ENCODE results near the gene CAGE1. TPM values are rescaled to one million over a fixed set of nuclear protein-coding genes. Genes with fewer than 3 reads are reported as not detected.

Gene CAGE1
- total RNA-seq, 2 experiments from 2014 or later = 0.10 TPM

- Mint-ChIP-seq H3K9me3 (no peaks in the 10 kb centered on the region), H3K27ac (peak overlapping the region; percentile 1), H3K36me3 (peaks cover 27% of the 10 kb centered on the region), H3K27me3 (no peaks in the 10 kb centered on the region), H3K4me1 (no peaks in the 10 kb centered on the region), H3K4me3 (no peak overlapping the region)
- DNase-seq = no peak
Measured at GRCh38 chr6:7418238-7418905, 28.8 kb upstream of the CAGE1 start.

GRCh38 chr6:7417684-7418083, 28.1 kb upstream of the CAGE1 start:
- H3K9me3 Mint-ChIP-seq = no peaks in the 10 kb centered on the region
- no peaks in the 10 kb centered on the region for H3K27me3 Mint-ChIP-seq
- H3K36me3 Mint-ChIP-seq = peaks cover 29% of the 10 kb centered on the region
- H3K27ac Mint-ChIP-seq = no peak overlapping the region
- DNase-seq = no peak
- no peak overlapping the region for H3K4me3 Mint-ChIP-seq
- no peaks in the 10 kb centered on the region for H3K4me1 Mint-ChIP-seq

- Mint-ChIP-seq H3K4me1 (no peaks in the 10 kb centered on the region), H3K4me3 (no peak overlapping the region), H3K27me3 (no peaks in the 10 kb centered on the region), H3K36me3 (peaks cover 40% of the 10 kb centered on the region), H3K27ac (no peak overlapping the region), H3K9me3 (no peaks in the 10 kb centered on the region)
- DNase-seq = no peak
Measured at GRCh38 chr6:7414811-7415210, 25.3 kb upstream of the CAGE1 start.

GRCh38 chr6:7413151-7413823, 23.7 kb upstream of the CAGE1 start:
- Mint-ChIP-seq H3K4me1 (no peaks in the 10 kb centered on the region), H3K27ac (no peak overlapping the region), H3K36me3 (peaks cover 36% of the 10 kb centered on the region), H3K27me3 (no peaks in the 10 kb centered on the region), H3K4me3 (no peak overlapping the region), H3K9me3 (no peaks in the 10 kb centered on the region)
- DNase-seq = no peak

GRCh38 chr6:7411328-7411727, 21.8 kb upstream of the CAGE1 start:
- Mint-ChIP-seq H3K27me3 (no peaks in the 10 kb centered on the region), H3K4me1 (no peaks in the 10 kb centered on the region), H3K36me3 (peaks cover 35% of the 10 kb centered on the region), H3K27ac (no peak overlapping the region), H3K9me3 (no peaks in the 10 kb centered on the region), H3K4me3 (no peak overlapping the region)
- no peak for DNase-seq

GRCh38 chr6:7410851-7411250, 21.3 kb upstream of the CAGE1 start:
- Mint-ChIP-seq H3K36me3 (peaks cover 36% of the 10 kb centered on the region), H3K4me3 (no peak overlapping the region), H3K4me1 (no peaks in the 10 kb centered on the region), H3K9me3 (no peaks in the 10 kb centered on the region), H3K27ac (no peak overlapping the region), H3K27me3 (no peaks in the 10 kb centered on the region)
- no peak for DNase-seq

- Mint-ChIP-seq H3K9me3 (no peaks in the 10 kb centered on the region), H3K27ac (no peak overlapping the region), H3K36me3 (peaks cover 35% of the 10 kb centered on the region), H3K4me3 (no peak overlapping the region), H3K4me1 (no peaks in the 10 kb centered on the region), H3K27me3 (no peaks in the 10 kb centered on the region)
- DNase-seq = no peak
Measured at GRCh38 chr6:7409740-7410139, 20.2 kb upstream of the CAGE1 start.

- H3K27ac Mint-ChIP-seq = no peak overlapping the region
- no peaks in the 10 kb centered on the region for H3K4me1 Mint-ChIP-seq
- H3K9me3 Mint-ChIP-seq = no peaks in the 10 kb centered on the region
- H3K4me3 Mint-ChIP-seq = no peak overlapping the region
- DNase-seq = no peak
- no peaks in the 10 kb centered on the region for H3K27me3 Mint-ChIP-seq
- H3K36me3 Mint-ChIP-seq = peaks cover 37% of the 10 kb centered on the region
Measured at GRCh38 chr6:7406743-7407142, 17.2 kb upstream of the CAGE1 start.

GRCh38 chr6:7404546-7404945, 15.0 kb upstream of the CAGE1 start:
- no peaks in the 10 kb centered on the region for H3K27me3 Mint-ChIP-seq
- H3K27ac Mint-ChIP-seq = no peak overlapping the region
- H3K36me3 Mint-ChIP-seq = peaks cover 30% of the 10 kb centered on the region
- H3K4me3 Mint-ChIP-seq = no peak overlapping the region
- no peak for DNase-seq
- H3K9me3 Mint-ChIP-seq = no peaks in the 10 kb centered on the region
- peaks cover under 1% of the 10 kb centered on the region for H3K4me1 Mint-ChIP-seq

- no peak overlapping the region for H3K27ac Mint-ChIP-seq
- no peak for DNase-seq
- H3K4me1 Mint-ChIP-seq = peaks cover 2% of the 10 kb centered on the region
- peaks cover 29% of the 10 kb centered on the region for H3K36me3 Mint-ChIP-seq
- no peak overlapping the region for H3K4me3 Mint-ChIP-seq
- no peaks in the 10 kb centered on the region for H3K9me3 Mint-ChIP-seq
- no peaks in the 10 kb centered on the region for H3K27me3 Mint-ChIP-seq
Measured at GRCh38 chr6:7402716-7403115, 13.2 kb upstream of the CAGE1 start.

GRCh38 chr6:7401075-7401474, 11.5 kb upstream of the CAGE1 start:
- no peak for DNase-seq
- H3K4me3 Mint-ChIP-seq = no peak overlapping the region
- H3K4me1 Mint-ChIP-seq = peaks cover 2% of the 10 kb centered on the region
- H3K36me3 Mint-ChIP-seq = peaks cover 25% of the 10 kb centered on the region
- no peaks in the 10 kb centered on the region for H3K9me3 Mint-ChIP-seq
- H3K27me3 Mint-ChIP-seq = no peaks in the 10 kb centered on the region
- H3K27ac Mint-ChIP-seq = no peak overlapping the region

GRCh38 chr6:7392402-7392801, 2.9 kb upstream of the CAGE1 start:
- peaks cover 43% of the 10 kb centered on the region for H3K36me3 Mint-ChIP-seq
- H3K4me1 Mint-ChIP-seq = peaks cover 43% of the 10 kb centered on the region
- no peaks in the 10 kb centered on the region for H3K9me3 Mint-ChIP-seq
- no peak for DNase-seq
- no peaks in the 10 kb centered on the region for H3K27me3 Mint-ChIP-seq
- peak overlapping the region; percentile 48 for H3K4me3 Mint-ChIP-seq
- no peak overlapping the region for H3K27ac Mint-ChIP-seq

GRCh38 chr6:7391151-7391550, 1.6 kb upstream of the CAGE1 start:
- H3K36me3 Mint-ChIP-seq = peaks cover 43% of the 10 kb centered on the region

GRCh38 chr6:7390226-7390878, 810 bp upstream of the CAGE1 start:
- Mint-ChIP-seq H3K4me1 (peaks cover 43% of the 10 kb centered on the region), H3K9me3 (no peaks in the 10 kb centered on the region), H3K36me3 (peaks cover 37% of the 10 kb centered on the region), H3K4me3 (peak overlapping the region; percentile 92), H3K27me3 (no peaks in the 10 kb centered on the region), H3K27ac (peak overlapping the region; percentile 99)
- no peak for DNase-seq

More at GRCh38 chr6:7391151-7391550, 1.6 kb upstream of the CAGE1 start:
- H3K4me1 Mint-ChIP-seq = peaks cover 43% of the 10 kb centered on the region
- H3K4me3 Mint-ChIP-seq = peak overlapping the region; percentile 92
- no peaks in the 10 kb centered on the region for H3K27me3 Mint-ChIP-seq
- H3K27ac Mint-ChIP-seq = no peak overlapping the region
- DNase-seq = no peak
- no peaks in the 10 kb centered on the region for H3K9me3 Mint-ChIP-seq

- Mint-ChIP-seq H3K36me3 (peaks cover 28% of the 10 kb centered on the region), H3K27ac (peak overlapping the region; percentile 99), H3K27me3 (no peaks in the 10 kb centered on the region), H3K9me3 (no peaks in the 10 kb centered on the region), H3K4me3 (peak overlapping the region; percentile 92), H3K4me1 (peaks cover 43% of the 10 kb centered on the region)
- no peak for DNase-seq
Measured at GRCh38 chr6:7389162-7389450, 436 bp downstream of the CAGE1 start.

- Mint-ChIP-seq H3K36me3 (no peaks in the 10 kb centered on the region), H3K9me3 (no peaks in the 10 kb centered on the region), H3K4me3 (no peak overlapping the region), H3K4me1 (no peaks in the 10 kb centered on the region), H3K27me3 (no peaks in the 10 kb centered on the region), H3K27ac (no peak overlapping the region)
- no peak for DNase-seq
Measured at GRCh38 chr6:7381092-7381491, 8.4 kb downstream of the CAGE1 start.
